Globus pallidus (tissue), 1 donor: ENCODE measurements around the gene STARD13.

Source experiments
- DNase-seq: peaks from one replicate; pipeline ENCODE4 v3.0.0-alpha.2; 2015; ENCODE audit warnings: low spot score

The STARD13 gene

DNA sequence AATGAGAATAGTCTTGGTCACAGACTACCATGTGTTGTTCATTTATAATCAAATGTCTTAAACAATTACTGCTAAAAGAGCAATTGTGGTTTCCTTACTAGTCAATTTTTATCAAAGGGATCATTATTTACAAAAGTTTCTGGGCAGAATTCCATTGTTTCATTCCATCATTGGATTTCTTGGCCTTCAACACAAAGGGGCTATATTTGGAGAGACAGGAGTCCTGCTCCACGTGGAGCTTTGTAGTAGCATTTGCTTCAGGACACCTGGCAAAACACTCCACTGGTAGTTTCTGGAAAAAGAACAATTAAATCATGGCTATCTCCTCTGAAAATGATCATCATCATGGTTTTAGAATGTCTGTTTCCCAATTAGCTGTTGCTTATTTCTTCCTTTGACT, 22.3 kb upstream of the STARD13 start:
- DNase-seq, result peak; percentile 58

DNA sequence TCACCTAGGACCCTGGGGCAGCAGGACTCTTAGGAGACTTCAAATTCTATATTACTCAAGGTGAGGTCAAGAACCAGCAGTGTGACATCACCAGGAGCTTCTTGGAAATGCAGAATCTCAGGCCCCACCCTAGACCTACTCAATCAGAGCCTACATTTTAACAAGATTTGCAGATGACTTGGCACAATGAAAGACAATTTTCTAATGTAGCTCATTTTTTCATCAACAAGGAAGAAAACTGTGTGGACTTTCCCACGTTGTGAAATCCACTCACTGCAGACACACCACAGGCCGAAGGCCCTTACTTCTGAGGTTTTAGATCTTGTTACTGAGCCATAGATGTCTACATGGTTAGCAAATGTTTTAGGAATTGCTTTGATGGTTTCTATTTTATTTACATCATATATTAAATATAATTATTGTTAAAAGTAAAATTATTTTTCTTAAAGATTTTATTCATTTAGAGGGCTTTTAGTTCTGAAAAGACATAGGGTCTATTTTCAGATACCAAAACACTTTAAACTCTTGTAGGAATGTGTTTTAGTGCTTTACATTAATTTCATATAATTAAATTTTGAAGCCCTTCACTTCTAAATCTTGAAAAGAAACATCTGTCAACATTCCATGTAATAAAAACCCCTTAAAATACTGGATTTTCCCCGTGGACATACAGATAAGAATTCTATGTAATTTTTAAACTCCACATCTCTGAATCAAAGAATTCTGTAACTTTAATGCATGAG, 18.5 kb upstream of the STARD13 start:
- DNase-seq, result no peak

DNA sequence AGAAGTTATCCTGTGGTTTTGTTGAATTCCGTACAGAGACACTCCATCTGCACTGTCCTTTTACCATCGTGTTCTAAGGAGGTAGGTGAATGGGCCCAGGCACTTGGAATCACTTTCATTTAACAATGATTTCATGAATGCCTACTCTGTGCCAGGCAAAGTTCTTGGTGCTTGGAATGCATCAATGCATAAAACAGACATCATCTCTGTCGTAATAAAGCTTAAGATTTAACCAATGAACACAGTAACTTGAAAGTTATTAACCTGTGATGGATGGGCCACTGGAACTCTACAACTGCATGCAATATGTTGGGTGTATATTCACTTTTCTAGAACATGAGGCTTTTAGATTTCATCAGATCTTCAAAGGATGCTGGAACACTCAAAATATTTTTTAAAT, 14.1 kb upstream of the STARD13 start:
- no peak for DNase-seq

DNA sequence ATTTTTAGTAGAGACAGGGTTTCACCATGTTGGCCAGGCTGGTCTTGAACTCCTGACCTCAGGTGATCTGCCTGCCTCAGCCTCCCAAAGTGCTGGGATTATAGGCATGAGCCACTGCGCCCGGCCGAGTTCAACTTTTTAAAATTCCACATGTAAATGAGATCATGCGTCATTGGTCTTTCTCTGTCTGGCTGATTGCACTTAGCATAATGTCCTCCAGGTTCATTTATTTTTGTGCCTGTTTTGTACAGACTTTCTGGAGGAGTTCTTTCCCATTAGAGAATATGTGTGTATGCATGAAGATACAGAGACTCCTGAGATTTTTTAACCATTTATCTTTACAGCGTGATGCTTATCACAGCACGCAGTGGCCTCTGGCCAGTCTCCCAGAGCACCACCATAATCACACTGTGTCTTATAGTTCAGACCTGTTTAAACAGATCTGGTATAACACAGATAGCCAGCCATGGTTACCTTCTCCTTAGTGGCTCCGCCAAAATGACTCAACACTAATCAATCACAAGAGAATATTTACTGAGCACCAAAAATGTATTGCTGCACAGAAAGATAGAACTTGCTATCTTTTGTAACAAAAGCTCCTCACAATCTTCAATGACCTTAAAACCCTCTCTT, 11.4 kb upstream of the STARD13 start:
- DNase-seq, result no peak

DNA sequence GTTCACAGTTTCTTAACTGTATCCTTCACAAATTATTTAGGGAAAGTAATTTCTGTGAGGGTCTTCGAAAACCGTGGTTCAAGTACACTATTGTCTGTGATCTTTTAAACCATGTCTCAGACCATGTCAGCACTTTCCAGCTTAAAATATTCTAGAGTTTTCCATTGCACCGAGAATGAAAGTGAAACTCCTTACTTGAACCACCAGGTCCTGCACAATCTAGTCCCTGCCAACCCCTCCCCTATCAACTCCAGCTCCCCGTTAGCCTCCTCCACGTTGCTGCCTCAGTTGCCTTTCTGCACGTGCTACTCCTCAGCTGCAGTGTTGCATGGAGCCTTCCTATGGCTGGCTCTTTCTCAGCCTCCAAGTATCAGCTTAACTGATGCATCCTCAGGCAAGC, 7.2 kb upstream of the STARD13 start:
- no peak for DNase-seq

DNA sequence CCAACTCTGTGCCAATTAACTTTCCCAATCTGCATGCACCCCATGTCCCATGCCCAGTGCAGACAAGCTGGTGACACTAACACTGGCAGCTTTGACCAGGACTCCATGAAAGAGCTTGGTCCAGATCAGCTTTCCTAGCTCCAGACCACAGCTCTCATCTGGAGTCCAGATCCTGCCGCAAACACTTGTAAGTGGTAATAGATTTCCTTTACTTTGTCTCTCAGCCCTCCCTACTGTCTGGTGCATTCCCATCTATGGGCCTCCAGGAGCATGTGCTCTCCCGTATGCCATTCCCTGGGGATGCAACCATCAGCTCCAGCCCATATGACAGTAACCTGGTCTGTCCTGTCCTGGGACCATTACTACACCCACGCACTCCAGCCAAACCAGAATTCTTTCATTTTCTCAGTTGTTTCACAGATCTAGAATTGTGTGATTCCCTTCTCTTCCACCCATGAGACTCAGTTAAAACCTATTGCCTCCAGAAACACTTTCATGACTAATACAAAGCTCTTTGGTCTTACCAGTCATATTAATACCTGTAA, 4.9 kb upstream of the STARD13 start:
- DNase-seq, result no peak

DNA sequence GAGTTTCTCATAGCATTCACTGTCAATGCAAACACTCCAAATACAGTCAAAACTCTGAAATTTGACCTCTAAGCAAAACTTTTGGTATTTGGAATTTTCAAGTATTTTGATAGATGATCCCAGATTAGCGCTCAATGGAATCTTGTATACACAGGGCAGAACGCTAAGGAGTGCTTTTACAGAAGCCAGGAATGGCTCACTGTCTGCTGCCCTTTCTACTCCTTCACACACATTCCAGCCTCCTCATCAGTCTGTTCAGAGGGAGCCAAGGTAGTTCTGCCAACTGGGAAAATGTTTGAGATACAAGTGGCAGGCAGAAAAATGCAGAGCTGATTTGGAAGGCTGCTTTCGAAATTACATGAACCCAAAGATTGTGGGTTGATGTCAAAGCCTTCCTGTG, 4.4 kb upstream of the STARD13 start:
- DNase-seq, result no peak

DNA sequence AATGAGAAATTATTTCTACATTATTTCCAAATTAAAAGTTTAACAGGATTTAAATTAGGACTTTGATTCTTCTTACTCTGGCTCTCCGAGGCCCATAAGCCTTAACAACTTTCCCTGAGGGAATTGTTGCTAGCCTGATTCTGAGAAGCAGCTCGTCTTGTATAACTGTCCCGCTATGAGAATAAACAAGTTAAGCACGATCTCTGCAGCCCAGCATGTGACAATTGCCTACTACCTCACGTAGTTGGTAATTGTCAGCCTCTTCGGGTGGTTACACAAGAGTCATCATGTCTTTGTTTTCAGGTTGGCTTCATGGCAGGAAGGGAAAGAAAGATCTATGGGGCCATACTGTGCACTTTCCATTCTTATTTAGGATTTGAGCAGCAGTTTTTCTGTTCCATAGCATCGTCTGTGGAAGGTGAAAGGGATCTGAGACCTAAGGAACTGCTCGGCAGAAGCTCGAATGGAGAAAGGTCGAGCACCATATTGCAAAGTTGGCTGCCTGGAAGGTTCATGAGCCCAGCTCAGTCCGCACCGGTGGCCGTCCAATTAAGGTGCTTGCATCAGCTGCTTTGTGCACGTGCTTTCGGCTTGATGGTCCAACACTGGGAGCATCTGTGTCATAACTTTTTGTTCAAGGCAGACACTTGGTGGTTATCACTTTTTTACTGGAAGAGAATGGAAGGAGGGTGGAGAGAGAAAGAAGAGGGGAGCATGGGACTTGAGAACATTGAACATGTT, 1.8 kb upstream of the STARD13 start:
- no peak for DNase-seq

DNA sequence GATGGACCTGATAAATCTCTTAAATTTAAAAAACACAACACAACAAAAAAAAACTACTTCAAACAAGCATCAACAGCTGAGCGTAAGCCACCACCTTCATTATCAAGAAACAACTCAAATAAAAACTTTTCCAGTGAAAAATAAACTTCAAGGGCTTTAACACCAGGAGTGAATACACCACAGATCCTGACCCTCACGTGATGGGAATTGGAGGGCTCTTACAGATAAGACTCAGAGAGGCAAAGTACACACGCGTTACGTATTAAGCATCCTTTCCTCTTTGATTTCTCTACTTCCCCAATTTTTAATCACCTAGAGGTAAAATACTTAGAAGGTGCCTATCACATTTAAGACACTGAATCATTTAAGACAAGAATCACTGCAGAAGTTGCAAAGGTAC, 573 bp upstream of the STARD13 start:
- no peak for DNase-seq

DNA sequence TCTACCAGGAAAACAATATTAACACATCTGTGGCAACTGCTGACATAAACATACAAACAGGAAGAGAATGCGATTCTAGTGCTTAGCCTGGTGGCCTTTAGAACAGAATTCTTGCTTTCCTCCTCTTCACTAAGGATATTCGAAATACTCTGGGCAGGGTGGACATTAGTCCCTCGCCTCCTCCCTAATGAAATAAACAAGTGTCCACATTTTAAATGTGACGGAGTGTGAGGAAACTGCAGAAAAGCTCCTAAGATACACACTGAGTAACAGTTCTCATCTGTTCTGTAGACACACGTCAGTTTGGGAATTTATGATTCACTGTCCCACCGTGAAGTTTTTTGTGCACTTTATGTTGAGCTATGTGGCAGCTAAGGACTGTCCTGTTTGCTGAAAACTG, 639 bp downstream of the STARD13 start:
- peak; percentile 63 for DNase-seq

DNA sequence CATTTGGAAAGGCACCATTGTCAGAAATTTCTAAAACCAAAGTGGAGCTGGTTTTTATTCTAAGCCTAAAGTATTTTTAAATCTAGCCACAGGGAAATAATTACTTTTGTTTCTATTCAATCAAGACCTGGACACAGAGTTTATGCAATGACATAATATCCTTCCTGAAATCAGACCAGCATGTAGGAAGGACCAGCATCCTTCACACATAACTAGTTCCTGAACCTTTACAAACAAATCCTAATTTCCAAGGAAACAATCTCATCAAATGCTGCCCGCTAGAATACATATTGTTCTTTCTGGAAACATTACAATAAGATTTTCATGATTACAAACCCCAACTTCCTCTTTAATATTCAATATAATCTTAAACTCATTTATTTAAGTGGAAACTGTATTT, 1.5 kb downstream of the STARD13 start:
- peak; percentile 56 for DNase-seq

DNA sequence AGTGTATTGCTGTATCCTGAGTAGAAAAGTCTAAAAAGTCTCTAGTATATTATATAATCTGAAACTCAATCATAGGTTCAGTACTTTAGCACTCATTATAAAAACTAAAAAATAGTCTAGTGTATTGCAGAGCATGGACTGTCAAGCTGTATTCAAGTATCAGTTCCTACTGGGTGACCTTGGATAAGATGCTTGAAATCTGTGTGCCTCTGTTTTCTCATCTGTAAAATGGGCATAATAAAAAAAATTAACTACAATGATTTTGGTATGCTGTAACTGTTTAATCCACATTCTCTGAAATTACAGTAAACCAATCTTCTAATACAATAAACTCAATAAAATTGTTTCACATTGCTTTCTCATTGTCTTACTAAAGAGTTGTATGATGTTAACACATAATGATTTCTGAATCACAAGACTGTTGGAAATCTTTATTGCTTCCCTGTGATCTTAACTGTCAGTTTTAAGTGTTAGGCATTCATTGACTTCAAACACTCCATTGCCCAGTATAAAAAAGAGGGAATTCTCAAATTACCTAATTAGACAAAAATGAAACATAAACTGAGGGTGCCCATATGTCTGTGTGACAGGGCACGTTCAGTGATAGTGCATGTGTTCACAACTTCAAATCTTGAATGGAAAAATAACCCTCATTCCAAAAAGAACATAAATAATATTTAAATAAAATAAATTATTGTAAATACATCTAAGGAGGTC, 2.2 kb downstream of the STARD13 start:
- DNase-seq, result no peak

DNA sequence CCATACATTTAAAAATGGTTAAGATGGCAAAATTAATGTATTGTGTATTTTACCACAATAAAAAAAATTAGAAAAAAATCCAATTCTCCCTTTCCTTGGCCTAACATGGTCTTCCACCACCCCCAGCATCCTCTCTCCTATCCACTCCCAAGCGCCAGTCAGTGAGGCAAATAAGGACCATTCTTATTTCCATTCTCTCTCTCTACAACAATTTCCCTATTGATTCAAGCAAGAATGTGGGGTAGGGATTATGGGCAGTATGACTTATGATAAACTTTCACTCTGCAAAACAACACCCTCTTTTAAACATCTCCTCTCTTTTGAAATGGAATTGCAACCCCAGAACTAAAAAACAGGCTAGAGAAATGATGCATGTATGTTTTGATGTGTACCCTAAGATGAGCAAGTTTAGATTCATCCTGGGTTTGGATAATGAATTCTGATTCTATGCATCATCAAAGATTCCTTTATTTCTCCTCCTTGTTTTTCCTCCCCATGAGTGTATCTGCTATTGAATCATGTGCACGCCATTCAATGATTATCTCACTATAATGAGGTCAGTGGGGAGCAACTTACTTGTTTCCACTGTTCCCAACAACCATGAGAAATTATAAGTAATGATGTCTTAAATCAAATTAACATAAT, 3.5 kb downstream of the STARD13 start:
- DNase-seq, result peak; percentile 86

DNA sequence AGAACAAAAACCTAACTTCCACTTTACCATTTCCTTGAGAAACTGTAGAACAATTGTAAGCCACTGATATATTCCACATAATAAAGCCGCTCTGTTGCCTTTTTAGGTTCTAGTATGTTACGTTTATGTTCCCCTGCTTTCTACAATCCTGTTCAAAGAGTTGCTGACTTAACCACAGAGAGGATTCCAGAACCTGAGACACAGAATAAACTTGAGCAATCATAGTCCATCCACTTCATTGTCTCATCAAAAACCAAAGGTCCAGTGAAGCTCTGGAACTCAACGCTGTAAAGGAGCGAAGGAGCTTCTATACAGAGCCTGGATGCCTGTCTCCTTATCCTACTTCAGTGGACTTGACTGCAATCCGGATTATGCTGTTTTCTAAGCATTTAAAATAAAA, 4.6 kb downstream of the STARD13 start:
- DNase-seq, result no peak

DNA sequence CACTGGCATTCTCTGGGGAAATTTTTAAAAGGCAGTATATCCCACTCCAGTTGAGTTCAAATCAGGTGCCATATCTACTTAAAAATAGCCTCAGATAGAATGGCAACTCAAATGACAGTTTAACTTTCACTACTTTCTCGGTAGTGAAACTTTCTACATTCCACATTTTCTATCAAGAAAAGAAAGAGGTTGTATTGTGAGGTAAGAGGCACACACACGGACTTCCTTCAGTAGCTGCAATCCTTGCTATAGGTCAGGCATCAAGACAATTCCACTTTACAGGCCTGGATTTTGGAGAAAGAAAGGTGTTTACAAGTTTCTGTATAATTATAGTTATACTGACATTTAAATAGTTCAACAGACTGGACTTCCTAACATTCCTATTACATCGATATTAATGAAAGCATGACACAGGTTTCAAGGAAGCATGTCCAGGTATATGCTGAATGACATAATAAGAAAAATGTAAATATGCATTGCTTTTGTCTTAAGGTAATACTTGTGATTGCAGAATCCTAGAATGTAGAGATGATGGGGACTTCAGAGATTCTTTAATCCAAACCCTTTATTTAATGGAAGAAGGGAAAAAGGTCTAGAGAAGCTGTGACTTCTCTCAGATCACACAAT, 5.2 kb downstream of the STARD13 start:
- DNase-seq, result no peak

DNA sequence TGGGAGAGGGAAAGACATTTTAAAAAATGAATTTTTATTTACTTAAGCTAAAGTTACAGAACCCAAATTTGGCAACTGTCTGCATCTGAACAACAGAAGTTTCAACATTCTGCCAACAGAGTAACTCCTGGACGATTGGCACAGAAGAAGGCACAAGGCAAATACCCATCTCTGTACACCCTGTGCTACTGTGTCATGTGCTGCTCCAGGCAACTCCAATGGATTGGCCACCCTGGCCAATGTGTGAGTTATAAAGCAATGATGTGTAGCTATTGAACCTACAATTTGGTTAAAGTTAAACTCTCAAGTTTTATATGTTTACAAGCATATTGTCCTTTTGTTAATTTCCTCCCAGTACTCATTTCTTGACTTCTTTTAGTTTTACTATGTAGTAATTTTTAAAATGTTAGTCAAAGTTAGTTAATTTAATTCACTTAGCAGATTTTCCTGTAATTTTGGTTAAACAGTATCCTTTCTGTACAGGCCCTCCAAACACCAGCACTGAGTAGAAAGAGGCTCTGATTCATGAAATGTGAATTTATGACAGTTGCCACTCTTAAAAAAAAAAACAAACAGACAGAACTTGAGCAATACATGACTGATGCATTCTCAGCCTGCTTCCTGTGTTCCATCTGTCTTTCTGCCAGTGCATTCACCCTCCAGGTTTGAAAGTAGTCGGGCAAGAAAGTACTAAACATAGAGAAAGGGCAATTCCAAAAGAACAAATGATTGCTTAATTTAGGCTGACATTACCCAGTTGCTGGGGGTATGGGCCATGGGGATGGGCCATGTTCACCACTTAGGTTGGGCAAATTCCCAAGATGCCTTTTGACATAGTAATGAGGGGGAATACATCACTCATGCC, 5.9 kb downstream of the STARD13 start:
- DNase-seq, result no peak

DNA sequence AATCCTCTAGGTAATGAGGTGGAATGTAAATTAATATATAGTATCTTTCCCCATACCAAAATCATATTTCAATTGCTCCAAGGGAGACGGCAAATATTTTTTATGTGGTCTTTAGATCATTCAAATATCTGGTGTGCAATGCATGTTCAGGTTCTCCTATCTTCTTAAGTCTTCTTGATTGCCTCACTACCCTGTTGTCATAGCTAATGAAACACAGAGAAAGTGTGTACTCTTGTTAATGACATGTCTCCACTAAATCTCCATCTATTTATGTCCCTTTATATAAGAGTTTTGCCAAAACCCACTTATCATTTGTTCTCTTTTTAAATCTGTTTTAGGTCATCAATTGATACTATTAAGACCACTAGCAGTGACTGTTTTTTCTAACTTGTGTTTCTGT, 6.6 kb downstream of the STARD13 start:
- no peak for DNase-seq

DNA sequence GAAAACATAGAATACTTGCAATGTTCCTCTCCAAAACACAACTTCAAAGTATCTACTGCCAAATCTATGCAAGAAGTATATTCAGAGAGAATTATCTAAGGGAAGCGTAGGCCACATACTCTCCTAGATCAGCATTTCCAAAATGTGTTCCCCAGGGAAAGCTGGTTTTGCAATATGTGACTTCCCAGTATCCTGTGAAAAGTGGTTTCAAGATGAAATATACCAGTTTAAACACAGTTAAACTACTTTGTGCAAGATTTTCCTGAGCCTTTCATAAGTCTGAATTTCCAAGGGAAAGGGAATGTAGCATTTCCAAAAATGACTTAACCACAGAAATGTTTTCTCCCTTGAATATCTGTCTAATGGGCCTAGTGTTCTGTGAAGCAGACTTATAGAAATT, 7.6 kb downstream of the STARD13 start:
- DNase-seq, result no peak

DNA sequence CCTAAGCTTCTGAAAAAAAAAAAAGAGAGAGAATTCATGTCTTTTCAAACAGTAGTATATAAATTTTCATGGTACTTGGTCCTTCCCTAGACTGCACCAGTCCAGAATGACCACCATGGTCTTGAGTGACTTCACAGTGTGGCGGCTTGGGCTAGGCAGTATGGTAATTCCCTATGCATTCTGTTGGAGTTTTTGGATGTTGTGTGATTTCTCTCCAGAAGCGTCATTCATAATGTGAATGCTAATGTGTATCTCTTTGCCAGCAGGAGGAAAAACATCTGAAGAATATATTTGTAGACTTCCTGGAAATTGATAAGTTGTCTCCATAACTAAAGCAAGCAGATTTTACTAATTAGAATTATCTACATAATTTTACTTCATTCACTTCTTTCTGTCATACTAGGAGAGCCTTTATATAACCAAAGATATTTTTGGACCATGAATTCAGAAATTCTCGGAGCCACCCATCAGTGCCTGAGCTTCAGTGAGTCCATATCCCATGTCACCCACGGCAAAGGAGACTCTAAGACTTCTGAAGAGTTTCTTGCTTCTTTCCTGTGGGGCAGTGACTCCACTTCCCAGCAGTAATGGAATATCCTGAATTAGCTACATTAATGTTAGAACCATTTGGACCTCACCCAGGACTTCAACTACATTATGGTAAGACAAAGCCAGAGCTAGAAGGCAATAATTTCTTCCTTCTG, 8.4 kb downstream of the STARD13 start:
- no peak for DNase-seq

DNA sequence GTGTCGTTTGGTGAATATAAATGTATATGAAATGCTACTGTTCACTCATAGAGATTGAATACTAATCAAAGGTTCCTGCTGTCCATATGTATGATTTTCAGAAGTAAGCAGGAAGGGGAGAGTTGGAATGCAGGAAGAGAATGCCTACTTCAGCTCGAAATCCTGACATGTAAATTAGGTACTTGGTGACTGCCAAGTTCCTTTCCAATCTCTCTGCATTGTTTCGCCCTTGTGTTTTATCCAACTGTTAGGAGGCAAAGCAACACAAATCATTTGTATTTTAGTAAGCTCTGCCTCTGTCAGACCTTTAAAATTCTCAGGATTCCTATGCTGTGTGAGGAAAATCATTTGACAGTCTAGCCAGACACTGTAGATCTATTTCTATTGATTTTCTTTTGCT, 9.0 kb downstream of the STARD13 start:
- DNase-seq, result peak; percentile 69
